Measurements from ENCODE around the gene REPIN1. TPM values are rescaled to one million over a fixed set of nuclear protein-coding genes. Genes with fewer than 3 reads are reported as not detected.

The REPIN1 gene
- total RNA-seq, 1 experiment from 2014 or later: 174 TPM

DNA sequence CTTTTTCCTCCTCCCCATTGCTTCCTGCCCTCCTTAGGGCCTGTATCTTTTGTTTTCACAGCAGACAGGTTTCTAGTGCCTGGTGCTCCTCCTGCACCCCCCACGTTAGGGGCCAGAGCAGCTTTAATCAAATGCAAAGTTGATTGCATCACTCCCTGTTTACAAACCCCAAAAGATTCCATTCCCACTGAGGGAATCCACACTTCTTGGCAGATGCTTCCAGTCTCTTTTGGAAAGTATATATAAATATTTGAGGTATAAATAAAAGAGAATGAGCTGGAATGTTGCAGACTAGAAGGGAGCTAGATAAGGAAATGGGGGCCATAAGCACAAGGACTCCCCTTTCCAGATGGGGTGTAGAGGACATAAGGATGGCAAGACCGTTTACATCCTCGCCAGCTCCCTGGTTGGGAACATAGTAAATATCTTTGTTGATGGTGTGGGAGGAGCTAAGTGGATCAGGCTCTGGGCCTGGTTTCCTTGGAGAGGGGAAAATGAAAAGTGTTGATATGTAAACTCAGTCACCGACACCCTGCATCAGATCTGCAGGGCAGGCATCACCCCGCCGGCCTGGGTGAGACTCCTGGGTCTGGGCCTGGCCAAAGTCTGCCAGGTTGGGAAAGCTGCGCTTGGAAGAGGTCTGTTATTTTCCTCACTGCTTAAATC lies 33.4 kb upstream of the REPIN1 start:
- intact Hi-C loops (cut with micrococcal nuclease; ENCODE audit: unreplicated experiment): no loop called here
- Histone ChIP-seq H4K20me1 (ENCODE audit: insufficient read depth) (no peaks in the 10 kb centered on the region; the same call in none of the 2 replicates), H3K27me3 (ENCODE audit: insufficient read depth, low read depth) (no peaks in the 10 kb centered on the region), H3K9me2 (ENCODE audit: insufficient read depth) (no peaks in the 10 kb centered on the region), H3K4me3 (no peak overlapping the region), H3K9me3 (ENCODE audit: insufficient read depth, low read depth) (no peaks in the 10 kb centered on the region), H3K4me2 (no peak overlapping the region), H3K27ac (no peak overlapping the region), H3K4me1 (replicated peaks; ENCODE audit: insufficient read depth) (no peaks in the 10 kb centered on the region), H3K79me2 (ENCODE audit: low read depth) (no peaks in the 10 kb centered on the region), H3F3A (ENCODE audit: insufficient read depth, low read depth) (0 out of 2 replicates have a peak, but pooled peaks cover 8% of the 10 kb centered on the region), H3K36me3 (ENCODE audit: low read depth) (0 out of 2 replicates have a peak, but pooled peaks cover 1% of the 10 kb centered on the region), H2AFZ (no peak overlapping the region)
- no peak for DNase-seq
- POLR2A ChIA-PET (ENCODE audit: unreplicated experiment): no interaction called here
- CTCF ChIA-PET: interaction anchor here (0.5 kb wide), 1 partner anchor 1637 kb away, joined by 5 read pairs; no protein-coding TSS in a partner anchor
- TF ChIP-seq EZH2 (IDR thresholded peaks at IDR 0.05; ENCODE audit: low read depth) (no peak), CTCF (conservative IDR thresholded peaks at IDR 0.05) (no peak)
- BruUV-seq (replicated peaks): no TSS peak

DNA sequence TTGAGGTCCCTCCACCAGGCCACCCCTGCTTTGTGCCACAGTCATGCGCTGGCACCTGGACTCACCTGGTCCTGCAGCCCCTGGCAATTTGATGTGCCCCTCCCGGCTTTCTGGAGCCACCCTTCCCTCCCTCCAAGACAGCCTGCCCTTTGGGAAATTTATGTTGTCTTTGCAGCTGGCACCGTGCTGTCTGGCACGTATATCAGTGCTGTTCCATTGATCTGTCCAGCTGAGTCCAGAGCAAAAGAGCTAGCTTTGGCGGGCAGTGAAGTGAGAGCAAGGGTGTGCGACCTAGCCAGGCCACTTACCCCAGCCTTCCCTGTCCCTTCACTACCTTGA lies 32.9 kb upstream of the REPIN1 start:
- Histone ChIP-seq H3K36me3 (ENCODE audit: low read depth) (no peaks in the 10 kb centered on the region), H3K4me1 (replicated peaks; ENCODE audit: insufficient read depth) (no peaks in the 10 kb centered on the region), H3K27ac (no peak overlapping the region), H3F3A (ENCODE audit: insufficient read depth, low read depth) (0 out of 2 replicates have a peak, but pooled peaks cover 8% of the 10 kb centered on the region), H3K9me2 (ENCODE audit: insufficient read depth) (no peaks in the 10 kb centered on the region), H3K4me3 (no peak overlapping the region), H3K27me3 (ENCODE audit: insufficient read depth, low read depth) (no peaks in the 10 kb centered on the region), H2AFZ (no peak overlapping the region), H3K9me3 (ENCODE audit: insufficient read depth, low read depth) (no peaks in the 10 kb centered on the region), H3K4me2 (no peak overlapping the region), H3K79me2 (ENCODE audit: low read depth) (no peaks in the 10 kb centered on the region), H4K20me1 (ENCODE audit: insufficient read depth) (no peaks in the 10 kb centered on the region; the same call in none of the 2 replicates)
- no peak for DNase-seq
- CTCF ChIA-PET: no interaction called here
- POLR2A ChIA-PET (ENCODE audit: unreplicated experiment): no interaction called here
- no TSS peak for BruUV-seq (replicated peaks)
- no peak for TF ChIP-seq CTCF (conservative IDR thresholded peaks at IDR 0.05)
- TF ChIP-seq EZH2 (IDR thresholded peaks at IDR 0.05; ENCODE audit: low read depth): no peak
- intact Hi-C loops (cut with micrococcal nuclease; ENCODE audit: unreplicated experiment): no loop called here

DNA sequence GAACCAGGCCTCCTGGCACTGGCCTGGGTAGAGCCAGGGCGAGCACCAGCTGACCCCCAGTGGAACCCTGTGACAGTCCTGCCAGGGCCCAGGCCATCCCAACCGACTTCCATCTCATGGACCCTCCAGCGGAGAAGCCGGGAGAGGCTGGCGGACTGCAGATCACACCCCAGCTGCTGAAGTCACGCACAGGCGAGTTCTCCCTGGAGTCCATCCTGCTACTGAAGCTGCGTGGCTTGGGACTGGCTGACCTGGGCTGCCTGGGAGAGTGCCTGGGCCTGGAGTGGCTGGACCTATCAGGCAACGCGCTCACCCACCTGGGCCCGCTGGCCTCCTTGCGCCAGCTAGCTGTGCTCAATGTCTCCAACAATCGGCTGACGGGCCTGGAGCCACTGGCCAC lies 31.9 kb upstream of the REPIN1 start:
- Histone ChIP-seq H3K9me2 (ENCODE audit: insufficient read depth) (no peaks in the 10 kb centered on the region), H3K4me3 (no peak overlapping the region), H3K4me2 (no peak overlapping the region), H3K27me3 (ENCODE audit: insufficient read depth, low read depth) (no peaks in the 10 kb centered on the region), H3K4me1 (replicated peaks; ENCODE audit: insufficient read depth) (no peaks in the 10 kb centered on the region), H3K9me3 (ENCODE audit: insufficient read depth, low read depth) (no peaks in the 10 kb centered on the region), H2AFZ (no peak overlapping the region), H3K36me3 (ENCODE audit: low read depth) (no peaks in the 10 kb centered on the region), H3F3A (ENCODE audit: insufficient read depth, low read depth) (0 out of 2 replicates have a peak, but pooled peaks cover 8% of the 10 kb centered on the region), H4K20me1 (ENCODE audit: insufficient read depth) (no peaks in the 10 kb centered on the region; the same call in none of the 2 replicates), H3K27ac (no peak overlapping the region), H3K79me2 (ENCODE audit: low read depth) (no peaks in the 10 kb centered on the region)
- BruUV-seq (replicated peaks): no TSS peak
- intact Hi-C loops (cut with micrococcal nuclease; ENCODE audit: unreplicated experiment): no loop called here
- ChIA-PET POLR2A (ENCODE audit: unreplicated experiment) (no interaction called here), CTCF (no interaction called here)
- no peak for TF ChIP-seq EZH2 (IDR thresholded peaks at IDR 0.05; ENCODE audit: low read depth)
- no peak for TF ChIP-seq CTCF (conservative IDR thresholded peaks at IDR 0.05)
- no peak for DNase-seq

All from PC-9 (cell line).